Fibroblast of the aortic adventitia (primary cell): ENCODE results near the gene PACS2. TPM values are rescaled to one million over a fixed set of nuclear protein-coding genes. Genes with fewer than 3 reads are reported as not detected.

ENCODE experiments used
- DNase-seq: peaks from one replicate; pipeline ENCODE4 v3.0.0-alpha.2; 2010; ENCODE audit warnings: low read depth
- H3K4me3 ChIP-seq: 2 replicates; pipeline ENCODE4 v1.5.1; 2011; ENCODE audit warnings: low read depth, mild to moderate bottlenecking, control low read depth, low read length, moderate library complexity
- total RNA-seq: library from RNA; depleted of rRNA; stranded (reverse); fragments of >200 nt; gene quantifications from 2 replicates; pipeline ENCODE4 v1.2.3, GENCODE V29; 2012; ENCODE audit warnings: low replicate concordance
- TF ChIP-seq, protein P1 (sequence below): IDR thresholded peaks from 2 replicates; pipeline ENCODE4 v1.5.1; 2011; ENCODE audit warnings: mild to moderate bottlenecking, low read length, control low read depth, inconsistent platforms; ENCODE audit not compliant: insufficient read depth

Gene PACS2
- total RNA-seq, 1 donor, result 48.6 TPM

GRCh38 chr14:105389534-105389933 lies 75.0 kb downstream of the PACS2 start:
- TF ChIP-seq, protein P1, sequence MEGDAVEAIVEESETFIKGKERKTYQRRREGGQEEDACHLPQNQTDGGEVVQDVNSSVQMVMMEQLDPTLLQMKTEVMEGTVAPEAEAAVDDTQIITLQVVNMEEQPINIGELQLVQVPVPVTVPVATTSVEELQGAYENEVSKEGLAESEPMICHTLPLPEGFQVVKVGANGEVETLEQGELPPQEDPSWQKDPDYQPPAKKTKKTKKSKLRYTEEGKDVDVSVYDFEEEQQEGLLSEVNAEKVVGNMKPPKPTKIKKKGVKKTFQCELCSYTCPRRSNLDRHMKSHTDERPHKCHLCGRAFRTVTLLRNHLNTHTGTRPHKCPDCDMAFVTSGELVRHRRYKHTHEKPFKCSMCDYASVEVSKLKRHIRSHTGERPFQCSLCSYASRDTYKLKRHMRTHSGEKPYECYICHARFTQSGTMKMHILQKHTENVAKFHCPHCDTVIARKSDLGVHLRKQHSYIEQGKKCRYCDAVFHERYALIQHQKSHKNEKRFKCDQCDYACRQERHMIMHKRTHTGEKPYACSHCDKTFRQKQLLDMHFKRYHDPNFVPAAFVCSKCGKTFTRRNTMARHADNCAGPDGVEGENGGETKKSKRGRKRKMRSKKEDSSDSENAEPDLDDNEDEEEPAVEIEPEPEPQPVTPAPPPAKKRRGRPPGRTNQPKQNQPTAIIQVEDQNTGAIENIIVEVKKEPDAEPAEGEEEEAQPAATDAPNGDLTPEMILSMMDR, result no peak
- no peak for DNase-seq
- H3K4me3 ChIP-seq, result no peak overlapping the region

GRCh38 chr14:105389976-105390848 lies 75.7 kb downstream of the PACS2 start:
- TF ChIP-seq, protein P1, result no peak
- H3K4me3 ChIP-seq, result no peak overlapping the region
- DNase-seq, result no peak

DNA sequence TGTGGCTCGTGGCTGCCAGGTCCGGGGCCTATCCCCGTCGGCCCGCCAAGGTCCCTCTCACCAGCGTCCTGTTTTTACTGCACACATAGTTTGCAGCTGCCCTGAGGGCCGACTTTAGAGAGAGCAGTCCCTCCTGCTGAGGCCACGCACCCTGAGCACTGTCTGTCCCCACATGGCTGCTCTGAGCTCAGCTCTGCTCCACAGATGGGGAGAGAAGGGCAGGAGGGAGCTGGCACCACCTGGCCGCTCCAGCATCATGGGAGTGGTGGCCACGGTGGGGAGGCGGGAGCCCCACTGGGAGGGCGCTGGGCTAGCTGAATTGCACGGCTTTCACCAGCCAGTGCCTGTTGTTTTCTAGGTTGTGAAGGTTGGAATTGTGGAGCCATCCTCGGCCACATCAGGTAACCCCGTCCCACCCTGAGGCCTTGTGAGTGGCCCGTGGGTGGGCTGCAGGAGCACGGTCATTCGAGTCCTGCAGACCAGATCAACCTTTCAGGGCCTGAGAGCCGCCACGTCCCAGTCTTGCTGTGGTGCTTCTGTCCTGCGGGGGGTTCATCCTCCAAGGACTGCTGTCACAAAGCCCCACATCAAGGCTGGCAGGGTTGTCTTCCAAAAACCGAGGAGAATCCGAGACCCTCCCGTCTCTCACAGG lies 76.4 kb downstream of the PACS2 start:
- no peak overlapping the region for H3K4me3 ChIP-seq
- DNase-seq, result no peak
- TF ChIP-seq, protein P1, result no peak

- no peak for DNase-seq
- TF ChIP-seq, protein P1, result no peak
Measured at GRCh38 chr14:105391541-105391940, 77.0 kb downstream of the PACS2 start.

DNA sequence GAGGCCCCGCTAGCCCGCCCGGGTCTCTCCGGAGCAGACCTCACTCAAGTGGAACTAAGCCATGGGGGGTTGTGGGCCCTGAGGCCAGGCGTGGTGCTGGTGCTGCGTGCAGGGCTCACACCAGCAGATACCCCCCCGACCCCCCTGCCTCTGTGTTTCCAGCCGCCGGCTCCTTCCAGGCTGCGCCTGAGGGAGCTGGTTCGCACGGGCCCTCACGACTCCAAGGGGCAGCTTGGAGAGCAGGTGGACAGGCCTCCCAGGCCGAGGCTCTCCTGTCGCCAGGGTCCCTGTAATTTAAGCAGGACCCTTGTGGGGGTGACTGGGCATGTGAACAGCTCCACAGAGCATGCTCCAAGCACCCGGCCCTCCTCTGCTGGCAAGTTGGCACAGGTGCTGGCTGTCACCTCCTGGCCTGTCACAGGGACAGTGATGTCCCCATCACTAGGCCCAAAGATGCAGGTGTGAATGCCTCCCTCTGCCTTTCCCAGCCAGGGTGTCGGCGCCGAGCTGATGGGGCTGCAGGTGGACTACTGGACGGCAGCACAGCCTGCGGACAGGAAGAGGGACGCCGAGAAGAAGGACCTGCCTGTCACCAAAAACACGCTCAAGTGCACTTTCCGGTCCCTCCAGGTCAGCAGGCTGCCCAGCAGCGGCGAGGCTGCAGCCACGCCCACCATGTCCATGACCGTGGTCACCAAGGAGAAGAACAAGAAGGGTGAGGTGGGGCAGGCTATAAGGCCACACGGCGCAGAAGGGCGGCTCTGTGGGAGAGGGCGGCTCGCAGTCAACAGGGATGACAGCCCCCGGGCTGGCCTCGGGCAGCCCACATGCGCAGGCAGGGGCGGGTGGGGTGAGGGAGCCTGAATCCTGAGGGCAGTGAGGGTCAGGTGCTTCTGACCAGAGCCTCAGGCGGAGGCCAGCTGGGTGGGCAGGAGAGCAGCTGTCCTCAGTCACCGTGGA lies 77.9 kb downstream of the PACS2 start:
- no peak overlapping the region for H3K4me3 ChIP-seq
- DNase-seq, result no peak
- TF ChIP-seq, protein P1, result no peak

More at GRCh38 chr14:105391541-105391940, 77.0 kb downstream of the PACS2 start:
- H3K4me3 ChIP-seq, result no peak overlapping the region

DNA sequence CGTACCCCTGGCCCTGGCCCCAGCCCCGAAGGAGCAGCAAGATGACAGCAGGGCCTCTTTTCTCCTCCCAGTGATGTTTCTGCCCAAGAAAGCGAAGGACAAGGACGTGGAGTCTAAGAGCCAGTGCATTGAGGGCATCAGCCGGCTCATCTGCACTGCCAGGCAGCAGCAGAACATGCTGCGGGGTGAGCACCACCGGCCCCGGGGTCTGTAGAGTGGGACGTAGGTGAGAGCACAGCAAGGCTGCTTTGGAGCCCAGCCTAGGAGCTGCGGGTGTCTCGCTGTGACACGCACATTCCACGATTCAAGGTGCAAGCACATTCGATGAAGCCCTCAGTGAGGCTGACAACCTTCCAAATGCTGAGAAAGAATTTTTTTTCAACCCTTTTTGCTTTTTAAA lies 78.6 kb downstream of the PACS2 start:
- H3K4me3 ChIP-seq, result no peak overlapping the region
- DNase-seq, result no peak
- TF ChIP-seq, protein P1, result no peak
